ENCODE data around the gene IFIT2. TPM values are rescaled to one million over a fixed set of nuclear protein-coding genes. Genes with fewer than 3 reads are reported as not detected.

The IFIT2 gene
- total and polyA plus RNA-seq, 4 donors = 4.8 to 5.5 (median 5.2) TPM

- H3K9ac ChIP-seq (ENCODE audit: low read depth in 1 of 2, low read length in 2 of 2) = no peak overlapping the region
- DNase-seq (ENCODE audit: low spot score) = no peak
- H3K27me3 ChIP-seq (ENCODE audit: control insufficient read depth in 4 of 4, insufficient read depth in 4 of 4, low read length in 3 of 4) = no peaks in the 10 kb centered on the region
- no peak overlapping the region for H3K4me3 ChIP-seq (ENCODE audit: low read depth in 1 of 3, low read length in 3 of 3)
- WGBS = 59% methylated on average over 1 of the region's 1 CpG
- H3K9me3 ChIP-seq (ENCODE audit: control insufficient read depth in 4 of 4, low read length in 3 of 4) = no peaks in the 10 kb centered on the region
- TF ChIP-seq CTCF (IDR thresholded peaks at IDR 0.05; ENCODE audit: low read depth, low read length, missing input control) = no peak
- no peak for TF ChIP-seq ATF3 (IDR thresholded peaks at IDR 0.05)
- no peak for TF ChIP-seq HNF4G (IDR thresholded peaks at IDR 0.05)
- TF ChIP-seq GABPA (IDR thresholded peaks at IDR 0.05 in 1 of 2, conservative IDR thresholded peaks at IDR 0.05 in 1 of 2) = no peak
- no peak for TF ChIP-seq YY1 (IDR thresholded peaks at IDR 0.05)
- TF ChIP-seq TAF1 (conservative IDR thresholded peaks at IDR 0.05) = no peak
- TF ChIP-seq RAD21 (IDR thresholded peaks at IDR 0.05) = no peak
- no peak for TF ChIP-seq HNF4A (conservative IDR thresholded peaks at IDR 0.05)
- no peak for TF ChIP-seq MAX (IDR thresholded peaks at IDR 0.05)
- TF ChIP-seq ZBTB33 (IDR thresholded peaks at IDR 0.05) = no peak
- TF ChIP-seq FOXA2 (IDR thresholded peaks at IDR 0.05) = no peak
- no peak for TF ChIP-seq FOXA1 (IDR thresholded peaks at IDR 0.05)
- TF ChIP-seq JUND (IDR thresholded peaks at IDR 0.05) = no peak
- no peak for TF ChIP-seq NR2F2 (IDR thresholded peaks at IDR 0.05)
- TF ChIP-seq EGR1 (IDR thresholded peaks at IDR 0.05; ENCODE audit: low read depth in 2 of 2) = no peak
- H3K4me1 ChIP-seq (ENCODE audit: control insufficient read depth in 4 of 4, insufficient read depth in 4 of 4, low read length in 3 of 4) = peaks cover 0 to 20% (median 11%) of the 10 kb centered on the region in 4 donors
- H3K36me3 ChIP-seq (ENCODE audit: control insufficient read depth in 4 of 4, insufficient read depth in 3 of 4, low read depth in 1 of 4, low read length in 3 of 4) = no peaks in the 10 kb centered on the region
- H3K27ac ChIP-seq (ENCODE audit: low read depth in 1 of 2, low read length in 2 of 2) = no peak overlapping the region
Observed at GRCh38 chr10:89266721-89267453, 35.0 kb upstream of the IFIT2 start.

- WGBS = 78% methylated on average over 3 of the region's 3 CpGs
- TF ChIP-seq RXRA (IDR thresholded peaks at IDR 0.05) (peak; percentile 88 to 92), RAD21 (IDR thresholded peaks at IDR 0.05) (peak in 1 of 2 donors; percentile 33), HNF4A (conservative IDR thresholded peaks at IDR 0.05) (peak; percentile 90), YY1 (IDR thresholded peaks at IDR 0.05) (no peak), HNF4G (IDR thresholded peaks at IDR 0.05) (peak; percentile 50), REST (IDR thresholded peaks at IDR 0.05) (peak; percentile 81), TAF1 (conservative IDR thresholded peaks at IDR 0.05) (no peak), ZBTB33 (IDR thresholded peaks at IDR 0.05) (peak; percentile 26), SP1 (IDR thresholded peaks at IDR 0.05) (peak; percentile 98), FOXA1 (IDR thresholded peaks at IDR 0.05) (peak; percentile 39), JUND (IDR thresholded peaks at IDR 0.05) (peak in 1 of 2 donors; percentile 67), ATF3 (IDR thresholded peaks at IDR 0.05) (peak; percentile 10), GABPA (IDR thresholded peaks at IDR 0.05 in 1 of 2, conservative IDR thresholded peaks at IDR 0.05 in 1 of 2) (no peak)
Observed at GRCh38 chr10:89269433-89270152, 32.3 kb upstream of the IFIT2 start.

More at GRCh38 chr10:89269433-89270152, 32.3 kb upstream of the IFIT2 start:
- no peak for DNase-seq (ENCODE audit: low spot score)
- H3K9me3 ChIP-seq (ENCODE audit: control insufficient read depth in 4 of 4, low read length in 3 of 4) = no peaks in the 10 kb centered on the region
- H3K27ac ChIP-seq (ENCODE audit: low read depth in 1 of 2, low read length in 2 of 2) = peak overlapping the region; percentile 82 to 89
- no peaks in the 10 kb centered on the region for H3K36me3 ChIP-seq (ENCODE audit: control insufficient read depth in 4 of 4, insufficient read depth in 3 of 4, low read depth in 1 of 4, low read length in 3 of 4)
- no peak overlapping the region for H3K4me3 ChIP-seq (ENCODE audit: low read depth in 1 of 3, low read length in 3 of 3)
- peak overlapping the region in 1 of 2 donors; percentile 68 for H3K9ac ChIP-seq (ENCODE audit: low read depth in 1 of 2, low read length in 2 of 2)
- H3K4me1 ChIP-seq (ENCODE audit: control insufficient read depth in 4 of 4, insufficient read depth in 4 of 4, low read length in 3 of 4) = peaks cover 0 to 20% (median 11%) of the 10 kb centered on the region in 4 donors
- no peaks in the 10 kb centered on the region for H3K27me3 ChIP-seq (ENCODE audit: control insufficient read depth in 4 of 4, insufficient read depth in 4 of 4, low read length in 3 of 4)

All from liver (tissue), 9 donors.